ENCODE measurements around the gene C16orf96. TPM values are rescaled to one million over a fixed set of nuclear protein-coding genes. Genes with fewer than 3 reads are reported as not detected.

The C16orf96 gene
- total RNA-seq, 1 donor from 2014 or later: 0.11 TPM

DNA sequence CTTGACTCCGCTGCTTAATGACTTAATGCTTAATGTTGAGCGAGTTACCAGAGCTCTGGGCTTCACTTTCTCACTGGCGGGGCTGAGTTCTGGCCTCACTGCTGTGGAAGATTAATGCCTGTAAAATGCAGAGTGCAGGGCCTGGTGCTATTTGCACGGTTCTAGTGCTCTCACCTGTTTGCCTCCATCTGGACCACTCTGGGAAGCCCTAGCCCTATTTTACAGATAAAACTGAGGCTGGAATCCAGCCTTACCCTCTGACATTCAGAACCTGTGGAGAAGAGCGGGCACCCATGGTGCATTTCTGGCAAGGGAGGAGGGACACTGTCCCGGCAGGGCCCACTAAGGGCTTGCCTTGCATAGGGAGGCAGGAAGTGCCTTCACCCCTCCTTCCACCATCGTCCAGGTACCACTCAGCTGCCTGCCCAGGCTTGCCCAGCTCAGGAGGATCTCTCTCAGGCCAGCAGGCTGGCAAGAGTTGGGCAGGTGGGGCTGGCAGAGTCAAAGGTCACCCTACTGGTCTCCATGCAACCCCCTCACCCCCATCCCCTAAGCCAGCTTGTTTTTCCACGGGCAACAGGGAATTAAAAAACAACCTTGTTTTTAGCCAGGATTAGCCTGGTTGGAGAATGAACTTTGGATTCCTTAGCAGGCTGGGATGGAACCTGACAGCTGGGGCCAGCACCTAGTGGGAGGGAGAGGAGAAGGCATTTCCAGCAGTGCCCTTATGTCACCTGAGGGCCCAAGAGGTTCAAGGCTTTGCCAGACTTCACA, 62.7 kb downstream of the C16orf96 start:
- H3K9me3 Mint-ChIP-seq: no peaks in the 10 kb centered on the region
- H3K4me3 ChIP-seq: no peak overlapping the region
- H3K36me3 ChIP-seq: no peaks in the 10 kb centered on the region
- no peak overlapping the region for H2AFZ ChIP-seq (replicated peaks)
- H4K20me1 ChIP-seq (ENCODE audit: low read depth): peaks cover 1% of the 10 kb centered on the region
- TF ChIP-seq, protein P1, sequence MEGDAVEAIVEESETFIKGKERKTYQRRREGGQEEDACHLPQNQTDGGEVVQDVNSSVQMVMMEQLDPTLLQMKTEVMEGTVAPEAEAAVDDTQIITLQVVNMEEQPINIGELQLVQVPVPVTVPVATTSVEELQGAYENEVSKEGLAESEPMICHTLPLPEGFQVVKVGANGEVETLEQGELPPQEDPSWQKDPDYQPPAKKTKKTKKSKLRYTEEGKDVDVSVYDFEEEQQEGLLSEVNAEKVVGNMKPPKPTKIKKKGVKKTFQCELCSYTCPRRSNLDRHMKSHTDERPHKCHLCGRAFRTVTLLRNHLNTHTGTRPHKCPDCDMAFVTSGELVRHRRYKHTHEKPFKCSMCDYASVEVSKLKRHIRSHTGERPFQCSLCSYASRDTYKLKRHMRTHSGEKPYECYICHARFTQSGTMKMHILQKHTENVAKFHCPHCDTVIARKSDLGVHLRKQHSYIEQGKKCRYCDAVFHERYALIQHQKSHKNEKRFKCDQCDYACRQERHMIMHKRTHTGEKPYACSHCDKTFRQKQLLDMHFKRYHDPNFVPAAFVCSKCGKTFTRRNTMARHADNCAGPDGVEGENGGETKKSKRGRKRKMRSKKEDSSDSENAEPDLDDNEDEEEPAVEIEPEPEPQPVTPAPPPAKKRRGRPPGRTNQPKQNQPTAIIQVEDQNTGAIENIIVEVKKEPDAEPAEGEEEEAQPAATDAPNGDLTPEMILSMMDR (IDR thresholded peaks at IDR 0.05): no peak
- TF ChIP-seq EZH2phosphoT487 (IDR thresholded peaks at IDR 0.05) (no peak), EZH2 (IDR thresholded peaks at IDR 0.05) (no peak)
- no peak overlapping the region for H3K27ac ChIP-seq
- H3K4me3 Mint-ChIP-seq: no peak overlapping the region
- H3K4me1 Mint-ChIP-seq: peaks cover 13% of the 10 kb centered on the region
- peaks cover 9% of the 10 kb centered on the region for H3K4me1 ChIP-seq
- H3K79me2 ChIP-seq (ENCODE audit: low read depth): peaks cover 4% of the 10 kb centered on the region
- H3K9me3 ChIP-seq (ENCODE audit: low read depth): no peaks in the 10 kb centered on the region
- no peak for DNase-seq (ENCODE audit: low spot score)
- H3K9ac ChIP-seq: no peak overlapping the region
- no peaks in the 10 kb centered on the region for H3K27me3 ChIP-seq
- no peaks in the 10 kb centered on the region for H3K36me3 Mint-ChIP-seq
- H3F3A ChIP-seq (ENCODE audit: low read depth): peaks cover 33% of the 10 kb centered on the region
- no peak overlapping the region for H3K4me2 ChIP-seq
- no peak overlapping the region for H3K27ac Mint-ChIP-seq
- peaks cover 4% of the 10 kb centered on the region for H3K27me3 Mint-ChIP-seq (ENCODE audit: insufficient read depth, low read depth)

DNA sequence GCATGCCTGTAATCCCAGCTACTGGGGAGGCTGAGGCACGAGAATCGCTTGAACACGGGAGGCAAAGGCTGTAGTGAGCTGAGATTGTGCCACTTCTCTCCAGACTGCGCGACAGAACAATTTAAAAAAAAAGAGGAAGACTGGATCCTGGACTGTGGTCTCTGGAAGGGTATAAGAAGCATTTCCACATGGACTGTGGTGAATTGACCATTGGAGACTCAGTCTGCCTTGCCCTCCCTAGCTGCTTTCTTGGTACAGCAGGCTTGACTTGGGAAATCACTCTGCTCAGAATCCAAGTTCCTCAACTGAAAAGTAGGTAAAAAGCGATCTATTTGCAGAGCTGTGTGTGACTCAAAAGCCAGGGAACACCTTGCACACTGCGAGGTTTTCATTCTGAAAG, 67.5 kb downstream of the C16orf96 start:
- Histone ChIP-seq H4K20me1 (ENCODE audit: low read depth) (peaks cover 26% of the 10 kb centered on the region), H3K36me3 (no peaks in the 10 kb centered on the region), H3K4me3 (no peak overlapping the region), H3K4me1 (peaks cover 7% of the 10 kb centered on the region), H3F3A (ENCODE audit: low read depth) (peaks cover 14% of the 10 kb centered on the region), H3K9ac (no peak overlapping the region), H3K9me3 (ENCODE audit: low read depth) (no peaks in the 10 kb centered on the region), H3K27ac (no peak overlapping the region), H2AFZ (replicated peaks) (no peak overlapping the region), H3K27me3 (no peaks in the 10 kb centered on the region), H3K4me2 (no peak overlapping the region), H3K79me2 (ENCODE audit: low read depth) (peaks cover 38% of the 10 kb centered on the region)
- Mint-ChIP-seq H3K4me1 (peaks cover 22% of the 10 kb centered on the region), H3K36me3 (peaks cover 13% of the 10 kb centered on the region), H3K27me3 (ENCODE audit: insufficient read depth, low read depth) (no peaks in the 10 kb centered on the region), H3K9me3 (no peaks in the 10 kb centered on the region), H3K27ac (peak overlapping the region; percentile 100), H3K4me3 (peak overlapping the region; percentile 99)
- TF ChIP-seq, protein P1 (IDR thresholded peaks at IDR 0.05): no peak
- TF ChIP-seq EZH2phosphoT487 (IDR thresholded peaks at IDR 0.05) (no peak), EZH2 (IDR thresholded peaks at IDR 0.05) (no peak)
- DNase-seq (ENCODE audit: low spot score): no peak

DNA sequence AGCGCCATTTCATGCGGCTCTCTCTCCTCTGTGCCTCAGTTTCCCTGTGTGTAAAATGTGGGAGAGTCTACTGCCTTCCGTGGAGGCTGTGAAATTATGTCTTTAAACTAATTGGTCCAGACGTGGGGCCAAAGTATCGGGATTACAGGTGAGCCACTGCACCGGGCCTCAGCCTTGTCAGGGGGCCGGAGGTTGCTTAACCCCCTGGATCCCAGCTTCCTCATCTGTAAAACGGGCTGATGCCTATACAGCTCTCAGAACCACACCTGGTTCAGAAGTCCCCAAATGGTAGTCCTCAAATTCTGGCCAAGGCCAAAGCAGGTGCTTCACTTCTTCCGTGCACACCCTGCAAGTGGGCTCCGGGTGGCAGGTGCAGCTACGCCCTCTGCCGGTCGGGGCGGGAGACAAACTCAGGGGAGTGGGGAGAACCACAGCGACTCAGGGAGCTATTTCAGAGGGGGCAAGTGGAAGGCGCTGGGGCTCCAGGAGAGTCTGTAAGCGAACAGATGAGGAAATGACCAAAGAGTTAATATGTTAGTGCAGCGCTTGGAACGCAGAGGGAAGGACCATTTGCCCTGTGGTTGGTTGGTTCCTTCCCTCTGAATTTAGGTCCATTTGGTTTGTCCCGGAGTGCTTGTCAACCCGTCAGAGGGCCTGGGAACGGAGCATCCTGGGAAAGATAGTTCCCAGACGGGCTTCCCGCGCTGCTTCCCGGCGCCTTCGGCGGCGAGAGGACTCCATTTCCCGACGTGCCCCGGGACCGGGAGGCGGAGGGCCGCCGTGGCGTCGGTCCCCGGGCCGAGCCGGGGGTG, 68.1 kb downstream of the C16orf96 start, which contains the start of gene MGRN1:
MGRN1 (plus strand) TSS at position 812 of the 812 bp plus-strand sequence. CDS start 135 bp downstream, outside the sequence.
- H3K4me1 Mint-ChIP-seq: peaks cover 22% of the 10 kb centered on the region
- peak within 1 kb of the TSS; percentile 99 for H3K4me3 Mint-ChIP-seq
- peak; percentile 99 for DNase-seq (ENCODE audit: low spot score)
- Histone ChIP-seq H3K4me2 (peak within 1 kb of the TSS; percentile 86), H3F3A (ENCODE audit: low read depth) (peaks cover 14% of the 10 kb centered on the region), H4K20me1 (ENCODE audit: low read depth) (peaks cover 29% of the 10 kb centered on the region), H3K36me3 (no peaks in the 10 kb centered on the region), H3K27ac (peak within 1 kb of the TSS; percentile 43), H3K4me1 (peaks cover 7% of the 10 kb centered on the region), H3K79me2 (ENCODE audit: low read depth) (peaks cover 45% of the 10 kb centered on the region), H3K9me3 (ENCODE audit: low read depth) (no peaks in the 10 kb centered on the region), H3K27me3 (no peaks in the 10 kb centered on the region), H3K4me3 (peak within 1 kb of the TSS; percentile 91), H3K9ac (peak within 1 kb of the TSS; percentile 46), H2AFZ (replicated peaks) (peak within 1 kb of the TSS; percentile 75)
- H3K36me3 Mint-ChIP-seq: peaks cover 17% of the 10 kb centered on the region
- H3K9me3 Mint-ChIP-seq: peaks cover 4% of the 10 kb centered on the region
- TF ChIP-seq, protein P1 (IDR thresholded peaks at IDR 0.05): peak; percentile 100
- TF ChIP-seq EZH2phosphoT487 (IDR thresholded peaks at IDR 0.05): no peak
- peaks cover 2% of the 10 kb centered on the region for H3K27me3 Mint-ChIP-seq (ENCODE audit: insufficient read depth, low read depth)
- H3K27ac Mint-ChIP-seq: peak within 1 kb of the TSS; percentile 100
